Upper lobe of right lung (tissue), 1 donor: ENCODE data around the gene PRR30. TPM values are rescaled to one million over a fixed set of nuclear protein-coding genes. Genes with fewer than 3 reads are reported as not detected.

Source experiments
- ATAC-seq: fragments of 200-7000 bp; cut with Tn5 transposase; one replicate; pipeline ENCODE4 v1.9.1; 2020; ENCODE audit warnings: mild to moderate bottlenecking, moderate library complexity
- DNase-seq: peaks from one replicate; pipeline ENCODE4 v3.0.0-alpha.2; 2020
- H3K27ac ChIP-seq: fragments of 200-600 bp; one replicate; pipeline ENCODE4 v1.8.0; 2022
- H3K27me3 ChIP-seq: fragments of 200-600 bp; one replicate; pipeline ENCODE4 v1.8.0; 2022; ENCODE audit warnings: mild to moderate bottlenecking
- H3K36me3 ChIP-seq: fragments of 200-600 bp; one replicate; pipeline ENCODE4 v1.8.0; 2022
- H3K4me1 ChIP-seq: fragments of 200-600 bp; one replicate; pipeline ENCODE4 v1.8.0; 2022
- H3K4me3 ChIP-seq: fragments of 200-600 bp; one replicate; pipeline ENCODE4 v1.8.0; 2022; ENCODE audit warnings: mild to moderate bottlenecking
- H3K9me3 ChIP-seq: fragments of 200-600 bp; one replicate; pipeline ENCODE4 v1.8.0; 2022
- intact Hi-C: fragments of 100-400 bp; cut with DNase I; formaldehyde crosslinking; loops from one replicate; pipeline ENCODE4 v1.11.0; 2022
- total RNA-seq: library from RNA; stranded (reverse); fragmentation: NEBNext Ultra II Directional; extraction: Animal tissue kit (Norgen Biotek cat#: 25700); gene quantifications from one replicate; pipeline ENCODE4 v1.2.1, GENCODE V29; 2021
- TF ChIP-seq, protein P1 (sequence below): fragments of 200-600 bp; IDR thresholded peaks from one replicate; pipeline ENCODE4 v1.8.0; 2022; ENCODE audit warnings: antibody characterized with exemption
- donor health status: DM: no; HTN: yes; CAD: no; lungs with severe emphysema.

The PRR30 gene
- total RNA-seq, 1 donor from 2014 or later: not detected

- H3K9me3 ChIP-seq: no peaks in the 10 kb centered on the region
- H3K4me3 ChIP-seq: no peak overlapping the region
- no peak overlapping the region for H3K27ac ChIP-seq
- TF ChIP-seq, protein P1, sequence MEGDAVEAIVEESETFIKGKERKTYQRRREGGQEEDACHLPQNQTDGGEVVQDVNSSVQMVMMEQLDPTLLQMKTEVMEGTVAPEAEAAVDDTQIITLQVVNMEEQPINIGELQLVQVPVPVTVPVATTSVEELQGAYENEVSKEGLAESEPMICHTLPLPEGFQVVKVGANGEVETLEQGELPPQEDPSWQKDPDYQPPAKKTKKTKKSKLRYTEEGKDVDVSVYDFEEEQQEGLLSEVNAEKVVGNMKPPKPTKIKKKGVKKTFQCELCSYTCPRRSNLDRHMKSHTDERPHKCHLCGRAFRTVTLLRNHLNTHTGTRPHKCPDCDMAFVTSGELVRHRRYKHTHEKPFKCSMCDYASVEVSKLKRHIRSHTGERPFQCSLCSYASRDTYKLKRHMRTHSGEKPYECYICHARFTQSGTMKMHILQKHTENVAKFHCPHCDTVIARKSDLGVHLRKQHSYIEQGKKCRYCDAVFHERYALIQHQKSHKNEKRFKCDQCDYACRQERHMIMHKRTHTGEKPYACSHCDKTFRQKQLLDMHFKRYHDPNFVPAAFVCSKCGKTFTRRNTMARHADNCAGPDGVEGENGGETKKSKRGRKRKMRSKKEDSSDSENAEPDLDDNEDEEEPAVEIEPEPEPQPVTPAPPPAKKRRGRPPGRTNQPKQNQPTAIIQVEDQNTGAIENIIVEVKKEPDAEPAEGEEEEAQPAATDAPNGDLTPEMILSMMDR: no peak
- DNase-seq (no peak), ATAC-seq (no peak)
- intact Hi-C loops: no loop called here
- peaks cover 12% of the 10 kb centered on the region for H3K4me1 ChIP-seq
- H3K36me3 ChIP-seq: no peaks in the 10 kb centered on the region
- no peaks in the 10 kb centered on the region for H3K27me3 ChIP-seq
These were observed 32.2 kb upstream of the PRR30 start for GRCh38 chr2:27171351-27171848.

DNA sequence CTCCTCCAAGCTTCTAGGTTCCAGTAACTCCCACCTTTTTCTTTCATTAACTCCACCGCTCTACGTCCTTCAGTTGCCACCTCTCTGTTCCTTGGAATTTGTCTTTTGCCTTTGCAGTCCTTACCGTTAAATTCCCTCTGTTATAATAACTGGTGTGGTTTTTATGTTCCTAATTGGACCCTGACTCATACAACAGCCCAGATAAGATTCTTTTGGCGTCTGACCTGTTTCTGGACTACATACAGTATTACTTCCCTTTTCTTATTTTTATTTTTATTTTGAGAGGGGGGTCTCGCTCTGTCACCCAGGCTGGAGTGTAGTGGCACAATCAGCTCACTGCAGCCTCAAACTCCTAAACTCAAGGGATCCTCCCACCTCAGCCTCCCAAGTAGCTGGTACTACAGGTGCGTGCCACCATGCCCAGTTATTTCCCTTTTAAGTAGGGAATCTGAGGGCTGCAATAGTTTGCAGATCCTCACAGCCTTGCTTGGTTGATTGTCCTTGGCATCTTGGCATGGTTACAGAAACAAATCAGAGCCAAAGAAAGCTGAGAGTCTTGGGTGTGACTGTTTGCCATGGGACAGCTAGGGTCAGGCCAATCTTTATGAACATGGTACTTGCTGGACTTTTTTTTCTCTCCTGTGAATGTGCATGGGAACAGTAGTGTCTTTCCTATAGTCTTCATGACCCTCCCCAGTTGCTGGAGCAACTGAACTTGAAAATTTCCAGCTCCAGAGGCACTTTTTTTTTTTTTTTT lies 31.5 kb upstream of the PRR30 start:
- H3K4me1 ChIP-seq: peaks cover 12% of the 10 kb centered on the region
- ATAC-seq (no peak), DNase-seq (no peak)
- intact Hi-C loops: no loop called here
- no peaks in the 10 kb centered on the region for H3K36me3 ChIP-seq
- no peak overlapping the region for H3K27ac ChIP-seq
- no peaks in the 10 kb centered on the region for H3K9me3 ChIP-seq
- TF ChIP-seq, protein P1: no peak
- no peaks in the 10 kb centered on the region for H3K27me3 ChIP-seq
- no peak overlapping the region for H3K4me3 ChIP-seq

- H3K27ac ChIP-seq: no peak overlapping the region
- TF ChIP-seq, protein P1: no peak
- no peak overlapping the region for H3K4me3 ChIP-seq
- H3K4me1 ChIP-seq: peaks cover 4% of the 10 kb centered on the region
- intact Hi-C loops: no loop called here
- ATAC-seq (no peak), DNase-seq (no peak)
- H3K27me3 ChIP-seq: no peaks in the 10 kb centered on the region
- H3K36me3 ChIP-seq: no peaks in the 10 kb centered on the region
- no peaks in the 10 kb centered on the region for H3K9me3 ChIP-seq
These were observed 26.0 kb upstream of the PRR30 start for GRCh38 chr2:27164960-27165763.

GRCh38 chr2:27162151-27163121 lies 23.2 kb upstream of the PRR30 start:
- H3K4me3 ChIP-seq: no peak overlapping the region
- intact Hi-C loops: no loop called here

More at GRCh38 chr2:27162151-27163121, 23.2 kb upstream of the PRR30 start:
- Histone ChIP-seq H3K27ac (no peak overlapping the region), H3K4me1 (no peaks in the 10 kb centered on the region), H3K27me3 (no peaks in the 10 kb centered on the region), H3K36me3 (no peaks in the 10 kb centered on the region), H3K9me3 (no peaks in the 10 kb centered on the region)
- DNase-seq: no peak
- TF ChIP-seq, protein P1: no peak
- no peak for ATAC-seq
